Activated CD8-positive, alpha-beta memory T cell treated with anti-CD3 and anti-CD28 coated beads, Interleukin-2, amount 50 U/mL, for 24 hours (primary cell): ENCODE data around the gene NFKB2.

Experiments
- DNase-seq: peaks from one replicate; pipeline ENCODE4 v3.0.0-alpha.2; 2020; ENCODE audit errors: extremely low read depth

NFKB2 gene

GRCh38 chr10:102451105-102451969 lies 55.8 kb downstream of the NFKB2 start, which contains the start of gene C10orf95:
Gene C10orf95 (minus strand): TSS chr10:102451543. CDS start chr10:102451093, 450 bp downstream.
- no peak for DNase-seq
